Kidney tubule cell (primary cell): ENCODE measurements around the gene FOXL1.

Experiments used
- DNase-seq: peaks from one replicate; pipeline ENCODE4 v3.0.0-alpha.2; 2018; ENCODE audit warnings: low spot score

Gene FOXL1

GRCh38 chr16:86578061-86578599, at the start of gene FOXL1:
TSS of gene FOXL1 (plus strand) at chr16:86578549. CDS start at chr16:86578724, 175 bp downstream.
- DNase-seq = no peak

GRCh38 chr16:86529160-86529559, 49.2 kb upstream of the FOXL1 start:
- DNase-seq = no peak

GRCh38 chr16:86530251-86531190, 47.8 kb upstream of the FOXL1 start:
- DNase-seq = no peak

- no peak for DNase-seq
These were observed 47.2 kb upstream of the FOXL1 start for GRCh38 chr16:86531191-86531545.

GRCh38 chr16:86531641-86532525, 46.5 kb upstream of the FOXL1 start:
- no peak for DNase-seq

GRCh38 chr16:86532526-86532815, 45.9 kb upstream of the FOXL1 start:
- no peak for DNase-seq

GRCh38 chr16:86533076-86533475, 45.3 kb upstream of the FOXL1 start:
- DNase-seq = no peak

GRCh38 chr16:86533767-86534351, 44.5 kb upstream of the FOXL1 start:
- no peak for DNase-seq

- DNase-seq = no peak
These were observed 43.4 kb upstream of the FOXL1 start for GRCh38 chr16:86534779-86535615.

- no peak for DNase-seq
These were observed 41.7 kb upstream of the FOXL1 start for GRCh38 chr16:86536621-86537020.

- DNase-seq = no peak
These were observed 40.9 kb upstream of the FOXL1 start for GRCh38 chr16:86537486-86537885.

GRCh38 chr16:86538196-86538780, 40.1 kb upstream of the FOXL1 start:
- no peak for DNase-seq

- DNase-seq = no peak
These were observed 37.5 kb upstream of the FOXL1 start for GRCh38 chr16:86540894-86541293.

- DNase-seq = no peak
These were observed 36.8 kb upstream of the FOXL1 start for GRCh38 chr16:86541560-86541959.

- no peak for DNase-seq
These were observed 35.3 kb upstream of the FOXL1 start for GRCh38 chr16:86542756-86543750.

GRCh38 chr16:86545481-86545880, 32.9 kb upstream of the FOXL1 start:
- DNase-seq = no peak

GRCh38 chr16:86545954-86546637, 32.3 kb upstream of the FOXL1 start:
- DNase-seq = no peak

- no peak for DNase-seq
These were observed 31.7 kb upstream of the FOXL1 start for GRCh38 chr16:86546638-86547013.

- DNase-seq = no peak
These were observed 31.1 kb upstream of the FOXL1 start for GRCh38 chr16:86547286-86547685.
